HS-5 (cell line): ENCODE measurements around the gene ZC3H6.

Experiments used
- DNase-seq: peaks from one replicate; pipeline ENCODE4 v3.0.0-alpha.2; 2012; ENCODE audit warnings: low read depth

The ZC3H6 gene

DNA sequence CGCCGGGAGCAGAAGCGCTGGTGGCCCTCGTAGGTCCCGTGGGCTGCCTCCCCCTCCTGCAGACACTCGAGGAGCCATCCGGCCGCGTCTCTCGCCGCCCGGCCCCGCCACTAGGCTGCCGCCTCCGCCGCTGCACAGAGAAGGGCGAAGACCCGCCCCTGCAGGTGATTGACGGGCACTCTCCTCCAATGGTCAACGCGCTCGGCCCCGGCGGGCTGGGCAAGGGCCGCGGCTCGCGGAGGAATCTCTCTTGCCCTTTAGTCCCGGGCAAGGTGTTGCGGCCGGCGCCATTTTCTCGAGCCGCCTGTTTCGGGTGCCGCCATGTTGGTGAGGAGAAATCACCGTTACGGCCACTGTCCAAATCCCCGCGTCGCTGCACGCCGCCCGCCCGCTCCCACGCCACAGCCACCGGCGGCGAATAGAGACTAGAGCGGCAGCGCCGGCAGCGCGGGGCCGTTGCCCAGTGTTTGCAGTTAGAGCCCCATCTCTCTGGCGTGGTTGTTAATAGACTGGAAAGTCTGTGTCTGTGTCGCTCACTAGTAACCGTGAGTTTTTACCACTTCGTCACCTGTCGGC, at the start of gene ZC3H6:
Gene ZC3H6, plus strand, starts transcription at position 287 of the 576 bp plus-strand sequence. CDS start 398 bp downstream, outside the sequence.
- DNase-seq: peak; percentile 94

DNA sequence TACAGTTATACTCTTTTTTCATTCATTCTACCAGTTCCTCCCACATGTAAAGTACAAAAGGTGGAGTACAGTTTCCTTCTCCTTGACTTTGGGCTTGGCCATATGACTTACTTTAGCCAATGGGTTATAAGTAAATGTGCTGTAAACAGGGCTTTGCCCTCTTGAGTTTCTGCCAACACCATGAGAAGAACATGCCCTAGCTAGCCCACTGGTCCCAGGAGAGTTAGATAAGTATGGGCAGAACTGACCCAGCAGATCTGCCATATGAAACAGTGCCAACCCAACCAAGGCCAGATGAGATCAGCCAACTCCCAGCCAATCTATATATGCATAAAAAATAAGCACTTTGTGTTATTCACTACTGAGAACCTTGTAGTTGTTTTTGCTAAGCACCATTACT, 46.0 kb upstream of the ZC3H6 start:
- DNase-seq: peak; percentile 32

DNA sequence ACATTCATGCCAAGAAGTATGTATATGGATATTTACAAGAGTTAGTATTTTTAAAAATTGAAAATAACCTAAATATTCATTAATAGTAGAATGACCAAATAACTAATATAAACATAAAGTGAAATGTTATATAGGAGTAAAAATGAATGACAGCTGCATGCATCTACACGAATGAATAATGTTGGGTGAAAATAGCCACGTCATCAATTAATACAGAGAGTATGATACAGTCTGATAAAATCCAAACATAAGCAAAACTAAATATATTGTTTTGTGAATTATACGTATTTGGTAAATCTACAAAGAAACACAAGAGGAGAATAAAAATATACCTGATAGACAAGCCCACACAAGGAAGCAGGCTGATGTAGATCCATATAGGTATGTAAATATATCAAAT, 45.0 kb upstream of the ZC3H6 start:
- no peak for DNase-seq

- DNase-seq: no peak
These were observed 35.5 kb upstream of the ZC3H6 start for GRCh38 chr2:112239862-112240261.

DNA sequence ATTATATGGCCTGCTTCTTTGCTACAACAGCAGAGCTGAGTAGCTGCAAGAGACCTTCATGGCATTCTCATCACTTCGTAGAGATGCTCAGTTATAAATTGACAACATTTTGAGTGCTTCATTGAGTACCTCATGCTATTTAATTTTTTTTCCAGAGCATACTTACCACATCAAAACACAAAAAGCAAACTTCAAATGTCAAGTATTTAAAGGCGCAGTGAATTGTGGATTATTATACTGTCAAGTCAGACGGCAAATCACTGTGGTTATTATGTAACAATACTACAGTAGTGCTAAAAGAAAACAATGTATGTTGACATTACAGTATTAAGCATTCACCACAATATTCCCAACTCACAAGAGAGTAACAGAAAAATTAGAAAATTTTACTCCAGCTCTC, 33.0 kb upstream of the ZC3H6 start:
- no peak for DNase-seq

- DNase-seq: no peak
These were observed 32.2 kb upstream of the ZC3H6 start for GRCh38 chr2:112243233-112243632.

DNA sequence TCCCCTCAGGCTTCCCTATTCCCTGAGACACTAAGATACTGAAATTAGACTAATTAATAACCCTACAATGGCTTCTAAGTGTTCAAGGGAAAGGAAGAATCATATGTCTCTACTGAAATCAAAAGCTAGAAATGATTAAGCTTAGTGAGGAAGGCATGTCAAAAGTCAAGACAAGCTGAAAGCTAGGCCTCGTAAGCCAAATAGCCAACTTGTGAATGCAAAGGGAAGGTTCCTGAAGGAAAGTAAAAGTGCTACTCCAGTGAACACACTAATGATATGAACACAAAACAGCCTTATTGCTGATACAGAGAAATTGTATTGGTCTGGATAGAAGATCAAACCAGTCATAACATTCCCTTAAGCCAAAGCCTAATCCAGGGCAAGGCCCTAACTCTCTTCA, 30.5 kb upstream of the ZC3H6 start:
- no peak for DNase-seq

DNA sequence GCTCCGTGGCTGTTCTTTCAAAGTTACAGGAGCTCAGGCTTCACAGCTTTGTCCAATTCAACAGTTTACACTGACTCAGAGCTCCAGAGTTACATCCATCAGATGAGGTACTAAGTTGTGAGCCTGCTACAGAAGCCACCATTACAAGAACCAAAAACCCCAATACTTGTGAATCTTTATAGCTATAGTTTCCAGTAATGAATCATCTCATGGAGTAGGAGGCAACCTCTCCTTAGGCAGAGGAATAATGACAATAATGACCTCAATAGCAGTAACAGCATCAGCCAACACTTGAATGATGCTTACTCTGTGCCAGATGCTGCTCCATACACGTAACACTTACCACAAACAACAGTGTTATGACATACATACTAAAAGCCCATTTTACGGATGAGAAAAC, 24.1 kb upstream of the ZC3H6 start:
- DNase-seq: no peak

GRCh38 chr2:112253261-112253815, 22.1 kb upstream of the ZC3H6 start:
- DNase-seq: no peak

- DNase-seq: peak; percentile 63
These were observed 20.7 kb upstream of the ZC3H6 start, which contains the start of gene ZC3H8 for GRCh38 chr2:112254466-112255240. TSS of gene ZC3H8 (minus strand) at chr2:112255042. CDS start at chr2:112254981, 61 bp downstream.

DNA sequence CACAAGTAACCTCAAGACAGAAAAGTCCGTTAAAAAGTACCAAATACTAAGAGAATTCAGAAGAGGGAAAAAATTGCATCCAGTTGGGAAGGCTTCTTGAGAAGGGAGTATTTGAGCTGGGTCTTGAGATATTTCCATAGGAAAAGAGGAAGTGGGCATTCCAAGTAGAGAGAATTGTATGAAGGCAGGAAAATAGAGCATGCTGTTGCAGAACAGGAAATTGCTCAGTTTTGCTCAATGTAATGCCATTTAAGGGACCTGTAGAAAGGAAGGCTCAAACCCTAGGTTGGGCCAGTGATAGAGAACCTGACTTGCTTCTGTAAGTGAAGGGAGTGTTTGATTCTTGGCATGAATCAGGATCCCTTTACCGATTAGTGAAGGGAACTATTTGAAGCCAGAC, 19.5 kb upstream of the ZC3H6 start:
- DNase-seq: no peak

DNA sequence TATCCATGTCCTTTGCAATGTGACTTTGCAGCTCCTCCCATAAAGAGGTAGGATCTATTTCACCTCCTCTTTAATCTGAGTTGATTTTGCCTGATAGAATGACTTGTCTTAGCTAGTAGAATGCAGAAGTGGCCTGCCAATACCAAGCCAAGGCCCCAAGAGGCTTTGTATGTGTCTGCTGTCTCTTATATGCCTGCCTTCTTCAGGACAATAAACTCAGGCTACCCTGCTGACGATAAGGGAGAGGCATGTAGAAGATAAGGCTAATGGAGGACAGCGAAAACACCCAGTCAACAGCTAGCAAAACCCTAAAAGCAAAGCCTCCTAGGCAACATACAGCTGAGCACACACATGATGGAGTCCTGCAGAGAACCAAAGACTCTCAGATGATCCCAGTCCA, 18.7 kb upstream of the ZC3H6 start:
- DNase-seq: no peak

DNA sequence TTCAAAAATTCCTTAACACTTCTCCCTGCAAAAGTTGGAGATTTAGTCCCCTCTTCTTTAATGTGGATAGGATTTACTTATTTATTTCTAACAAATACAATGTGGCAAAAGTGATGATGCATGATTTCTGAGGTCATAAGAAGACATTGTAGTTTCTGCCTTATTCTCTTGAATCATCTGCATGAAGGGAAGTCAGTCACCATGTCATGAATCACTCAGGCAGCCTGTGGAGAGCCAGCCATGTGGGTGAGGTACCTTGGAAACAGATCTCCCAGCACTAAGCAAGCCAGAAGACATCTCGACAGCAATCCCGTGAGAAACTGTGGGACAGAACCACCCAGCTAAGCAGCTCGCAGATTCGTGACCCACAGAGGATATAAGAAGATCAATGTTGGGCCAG, 17.8 kb upstream of the ZC3H6 start:
- DNase-seq: no peak

GRCh38 chr2:112259509-112260294, 15.7 kb upstream of the ZC3H6 start:
- peak; percentile 49 for DNase-seq

- DNase-seq: no peak
These were observed 15.1 kb upstream of the ZC3H6 start for GRCh38 chr2:112260295-112260625.

DNA sequence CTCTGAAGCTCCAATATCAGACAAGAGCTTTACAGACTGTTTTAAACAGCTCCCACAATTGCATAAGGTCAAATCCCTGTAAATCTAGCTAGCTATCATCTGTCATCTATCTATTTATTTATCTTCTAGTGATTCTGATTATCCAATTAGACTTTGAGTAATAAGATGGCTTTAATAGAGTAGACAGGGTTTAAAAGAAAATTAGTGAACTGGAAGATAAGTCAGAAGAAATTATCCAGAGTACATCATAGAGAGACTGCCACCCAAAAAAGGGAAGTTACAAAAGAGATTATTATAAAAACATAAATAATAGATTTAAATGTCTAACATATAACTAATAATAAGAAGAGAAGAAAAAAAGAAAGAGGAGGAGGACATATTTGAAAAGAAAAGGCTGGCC, 12.5 kb upstream of the ZC3H6 start:
- DNase-seq: no peak

DNA sequence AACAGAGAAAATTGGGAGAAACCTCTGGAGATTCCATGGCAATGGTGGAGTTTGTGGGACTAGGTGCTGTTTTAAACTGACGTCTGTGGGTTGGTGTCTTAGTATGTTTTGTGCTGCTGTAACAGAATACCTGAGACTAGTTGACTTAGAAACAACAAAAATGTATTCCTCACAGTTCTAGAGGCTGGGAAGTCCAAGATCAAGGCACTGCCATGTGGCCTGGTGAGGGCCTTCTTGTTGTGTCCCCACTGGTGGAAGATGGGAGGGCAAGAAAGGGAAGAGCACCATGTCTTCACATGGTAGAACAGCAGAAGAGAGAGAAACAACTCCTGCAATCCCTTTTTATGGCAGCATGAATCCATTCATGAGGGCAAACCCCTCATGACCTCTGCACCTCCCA, 6.8 kb upstream of the ZC3H6 start:
- DNase-seq: no peak

DNA sequence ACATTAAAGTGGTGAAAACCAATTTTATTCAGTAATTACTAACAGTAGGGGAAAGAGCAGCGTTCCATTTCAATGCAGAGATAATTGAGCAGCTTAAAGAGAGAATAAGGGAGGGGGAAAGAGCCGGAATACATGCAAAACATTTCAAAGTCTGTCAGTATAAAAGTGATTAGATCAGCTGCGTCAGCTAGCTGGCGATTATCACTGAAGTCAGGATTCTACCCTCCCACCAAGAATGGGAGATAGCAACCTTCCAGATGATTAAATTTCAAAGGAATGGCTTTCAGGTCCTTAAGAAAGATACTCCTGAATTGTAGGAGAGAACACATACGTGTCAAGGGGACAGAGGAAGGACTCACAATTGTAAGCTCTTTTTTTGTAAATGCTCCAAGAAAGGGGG, 2.7 kb upstream of the ZC3H6 start:
- no peak for DNase-seq

GRCh38 chr2:112273349-112273748, 2.0 kb upstream of the ZC3H6 start:
- no peak for DNase-seq

GRCh38 chr2:112275887-112276773, 733 bp downstream of the ZC3H6 start:
- peak; percentile 46 for DNase-seq

- DNase-seq: no peak
These were observed 1.6 kb downstream of the ZC3H6 start for GRCh38 chr2:112276954-112277353.
